A549 treated with Hydrocortisone at 1 μM for 4 hours (cell line): ENCODE data around the gene TXNDC9. TPM values are rescaled to one million over a fixed set of nuclear protein-coding genes. Genes with fewer than 3 reads are reported as not detected.

Experiments used
- total RNA-seq: library from RNA; stranded (reverse); fragments of 200-300 nt; extraction: Qiagen RNA extraction; gene quantifications from 5 replicates; pipeline ENCODE4 v1.2.3, GENCODE V29; 2022

The TXNDC9 gene, protein sequence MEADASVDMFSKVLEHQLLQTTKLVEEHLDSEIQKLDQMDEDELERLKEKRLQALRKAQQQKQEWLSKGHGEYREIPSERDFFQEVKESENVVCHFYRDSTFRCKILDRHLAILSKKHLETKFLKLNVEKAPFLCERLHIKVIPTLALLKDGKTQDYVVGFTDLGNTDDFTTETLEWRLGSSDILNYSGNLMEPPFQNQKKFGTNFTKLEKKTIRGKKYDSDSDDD
- total RNA-seq, result 38.1 to 52.9 TPM (median 43.6 TPM) in 5 replicates

DNA sequence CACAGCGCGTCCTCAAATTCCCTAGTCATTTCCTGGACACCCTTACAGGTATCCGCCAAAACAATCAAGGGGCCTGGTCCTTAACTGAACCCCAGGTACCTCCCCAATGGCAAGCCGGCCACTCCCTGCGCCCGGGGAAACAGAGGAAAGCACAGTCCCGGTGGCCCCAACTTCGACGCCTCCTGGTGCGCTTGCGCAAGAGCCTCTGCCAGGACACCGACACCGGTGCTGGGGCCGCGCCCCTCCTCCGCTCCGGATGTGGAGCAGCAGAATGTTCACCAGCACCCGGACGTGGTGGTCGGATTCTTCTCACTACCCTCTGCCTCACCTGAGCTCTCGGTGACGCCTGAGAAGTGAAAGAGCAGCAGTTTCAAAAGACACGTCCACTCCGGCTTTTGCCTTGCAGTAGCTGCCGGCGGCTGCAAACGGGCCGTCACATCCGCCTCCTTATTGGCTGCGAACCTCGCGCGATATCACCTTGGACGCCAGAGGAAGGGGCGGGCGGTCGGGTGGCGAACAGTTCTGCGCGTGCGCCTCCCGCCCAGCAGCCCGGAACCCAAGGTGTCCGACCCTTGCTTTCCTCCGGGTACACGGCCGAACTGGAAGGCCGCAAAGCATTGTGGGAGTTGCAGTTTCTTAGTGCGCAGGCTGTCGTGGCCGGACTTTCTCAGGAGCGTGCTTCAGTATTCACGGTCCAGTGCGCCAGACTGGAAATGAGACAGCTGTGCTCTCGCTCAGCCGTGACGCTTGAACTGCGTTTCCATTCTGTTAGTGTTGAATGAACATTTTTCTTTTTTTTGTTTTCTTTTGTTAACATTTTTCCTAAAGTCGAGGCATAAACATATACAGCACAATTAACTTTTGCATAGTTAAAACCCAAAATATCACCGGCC is at the start of gene TXNDC9:
Gene TXNDC9 (minus strand): TSS at position 423 of the 893 bp plus-strand sequence. CDS start 3,123 bp downstream, outside the sequence.

DNA sequence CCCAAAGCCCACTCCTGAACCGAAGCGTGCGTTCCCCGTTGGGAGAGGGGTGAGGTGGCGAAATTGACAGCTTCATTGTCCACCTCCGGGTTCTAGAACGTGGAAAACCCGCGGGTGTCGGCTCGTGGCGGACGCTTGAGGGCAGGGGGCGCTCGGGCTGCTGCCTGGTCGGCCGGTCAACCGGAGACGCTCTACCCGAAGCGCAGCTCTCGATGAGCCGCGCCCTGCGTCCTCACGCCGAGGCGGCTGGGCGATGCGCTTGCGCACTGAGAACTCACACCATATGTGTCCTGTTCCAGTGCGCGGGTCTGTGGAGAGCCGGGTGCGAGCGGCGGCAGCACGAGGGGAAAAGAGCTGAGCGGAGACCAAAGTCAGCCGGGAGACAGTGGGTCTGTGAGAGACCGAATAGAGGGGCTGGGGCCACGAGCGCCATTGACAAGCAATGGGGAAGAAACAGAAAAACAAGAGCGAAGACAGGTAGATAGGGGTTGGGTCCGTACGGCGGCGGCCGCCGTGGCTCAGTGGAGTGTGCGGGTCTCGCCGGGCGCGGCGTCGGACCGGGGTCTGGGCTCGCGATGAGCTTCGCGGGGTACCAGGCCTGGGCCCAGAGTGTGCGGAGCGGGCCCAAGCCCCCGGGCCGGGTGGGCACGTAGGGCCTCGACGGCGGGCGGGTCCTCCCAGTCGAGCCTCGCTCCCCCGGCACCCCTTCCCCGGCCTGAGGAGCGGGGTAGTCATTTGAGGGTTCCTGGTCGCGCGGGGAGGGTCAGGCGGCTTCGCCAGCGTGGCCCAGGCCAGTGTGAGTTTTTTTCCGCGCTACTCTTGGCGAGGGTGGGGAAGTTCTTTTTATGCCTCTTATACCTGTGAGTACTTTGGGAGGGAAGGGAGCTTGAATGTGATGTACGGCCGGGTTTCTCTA is 1.2 kb upstream of the TXNDC9 start, which contains the start of gene EIF5B:
Gene EIF5B (plus strand): TSS at position 277 of the 916 bp plus-strand sequence. CDS start 166 bp downstream, at position 443.

DNA sequence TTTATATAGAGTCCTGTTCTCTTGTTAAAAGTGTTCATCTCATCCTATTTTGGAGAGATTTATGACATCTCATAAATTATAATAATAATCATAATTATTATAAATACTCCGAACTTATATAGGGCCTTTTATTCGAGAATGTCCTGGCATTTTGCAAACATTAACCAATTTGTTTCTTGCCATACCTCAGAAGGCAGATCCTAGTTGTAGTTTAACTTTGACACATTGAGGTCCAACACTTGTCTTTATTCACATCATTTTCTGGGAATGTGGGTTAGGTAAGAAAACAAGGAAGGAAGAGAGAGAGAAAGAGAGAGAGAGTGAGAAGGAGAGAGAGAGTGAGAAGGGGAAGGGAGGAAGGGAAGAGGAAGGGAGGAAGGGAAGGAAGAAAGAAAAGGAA is 35.0 kb downstream of the TXNDC9 start, which contains the start of gene LYG1:
Gene LYG1 (minus strand): TSS at position 101 of the 400 bp plus-strand sequence. CDS start 5,527 bp downstream, outside the sequence.

Other genes starting within 250 kb of the TXNDC9 start
- gene C2orf15, start 194.6 kb downstream of the TXNDC9 start, total RNA-seq, result 0.45 to 0.66 TPM (median 0.48 TPM) in 5 replicates
- gene TSGA10, start 181.4 kb downstream of the TXNDC9 start, total RNA-seq, result 3.2 to 4.2 TPM (median 4.1 TPM) in 5 replicates
- gene LIPT1, start 181.4 kb downstream of the TXNDC9 start, total RNA-seq, result 2.8 to 4.1 TPM (median 3.4 TPM) in 5 replicates
- gene MITD1, start 155.3 kb downstream of the TXNDC9 start, total RNA-seq, result 23.0 to 26.1 TPM (median 23.8 TPM) in 5 replicates
- gene MRPL30, start 155.1 kb downstream of the TXNDC9 start, total RNA-seq, result 30.0 to 55.8 TPM (median 32.2 TPM) in 5 replicates
- 0.18 TPM in 1 of 5 replicates, not detected in the others for gene LYG2, start 80.7 kb downstream of the TXNDC9 start, total RNA-seq
- 0.86 to 2.0 TPM (median 1.5 TPM) in 5 replicates for gene LYG1, start 35.1 kb downstream of the TXNDC9 start, total RNA-seq
- 54.5 to 74.9 TPM (median 58.2 TPM) in 5 replicates for gene EIF5B, start 1.1 kb upstream of the TXNDC9 start, total RNA-seq
- gene REV1, start 153.7 kb upstream of the TXNDC9 start, total RNA-seq, result 9.3 to 12.8 TPM (median 11.9 TPM) in 5 replicates